Measurements from ENCODE around the gene FAM241A.

FAM241A gene

GRCh38 chr4:112113864-112114263, 31.4 kb upstream of the FAM241A start:
- TF ChIP-seq GABPA (IDR thresholded peaks at IDR 0.05; ENCODE audit: low read depth) (no peak), POLR2AphosphoS5 (IDR thresholded peaks at IDR 0.05; ENCODE audit: low read depth) (no peak), SPI1 (IDR thresholded peaks at IDR 0.05; ENCODE audit: borderline replicate concordance, low read depth) (no peak), REST (IDR thresholded peaks at IDR 0.05; ENCODE audit: insufficient replicate concordance, low read depth) (no peak), CTCF (IDR thresholded peaks at IDR 0.05; ENCODE audit: insufficient read depth, low read length) (no peak)
- no peaks in the 10 kb centered on the region for H3K27me3 ChIP-seq (ENCODE audit: insufficient read depth, poor library complexity, severe bottlenecking)
- H3K4me3 ChIP-seq (replicated peaks; ENCODE audit: insufficient read depth, low read length): no peak overlapping the region
- H3K27ac ChIP-seq (replicated peaks): no peak overlapping the region
- DNase-seq (ENCODE audit: low read depth in 1 of 2, low spot score in 1 of 2): no peak

- DNase-seq (ENCODE audit: low read depth in 1 of 2, low spot score in 1 of 2): no peak
- no peak overlapping the region for H3K27ac ChIP-seq (replicated peaks)
- H3K4me3 ChIP-seq (replicated peaks; ENCODE audit: insufficient read depth, low read length): no peak overlapping the region
- TF ChIP-seq REST (IDR thresholded peaks at IDR 0.05; ENCODE audit: insufficient replicate concordance, low read depth) (no peak), POLR2AphosphoS5 (IDR thresholded peaks at IDR 0.05; ENCODE audit: low read depth) (no peak), GABPA (IDR thresholded peaks at IDR 0.05; ENCODE audit: low read depth) (no peak), SPI1 (IDR thresholded peaks at IDR 0.05; ENCODE audit: borderline replicate concordance, low read depth) (no peak), CTCF (IDR thresholded peaks at IDR 0.05; ENCODE audit: insufficient read depth, low read length) (no peak)
- H3K27me3 ChIP-seq (ENCODE audit: insufficient read depth, poor library complexity, severe bottlenecking): no peaks in the 10 kb centered on the region
These were observed 30.8 kb upstream of the FAM241A start for GRCh38 chr4:112114452-112114851.

- no peak for TF ChIP-seq REST (IDR thresholded peaks at IDR 0.05; ENCODE audit: insufficient replicate concordance, low read depth)
- no peak for TF ChIP-seq POLR2AphosphoS5 (IDR thresholded peaks at IDR 0.05; ENCODE audit: low read depth)
- no peak for TF ChIP-seq GABPA (IDR thresholded peaks at IDR 0.05; ENCODE audit: low read depth)
- TF ChIP-seq CTCF (IDR thresholded peaks at IDR 0.05; ENCODE audit: insufficient read depth, low read length): no peak
- TF ChIP-seq SPI1 (IDR thresholded peaks at IDR 0.05; ENCODE audit: borderline replicate concordance, low read depth): no peak
- H3K4me3 ChIP-seq (replicated peaks; ENCODE audit: insufficient read depth, low read length): no peak overlapping the region
- H3K27ac ChIP-seq (replicated peaks): no peak overlapping the region
- no peaks in the 10 kb centered on the region for H3K27me3 ChIP-seq (ENCODE audit: insufficient read depth, poor library complexity, severe bottlenecking)
- no peak for DNase-seq (ENCODE audit: low read depth in 1 of 2, low spot score in 1 of 2)
These were observed 26.4 kb upstream of the FAM241A start for GRCh38 chr4:112118742-112119352.
